Astrocyte of the spinal cord (primary cell): ENCODE measurements around the gene PTGIR.

Experiments used
- DNase-seq: peaks from one replicate; pipeline ENCODE4 v3.0.0; 2011; ENCODE audit warnings: low read depth, low spot score
- H3K4me3 ChIP-seq: 2 replicates; pipeline ENCODE4 v1.5.1; 2011; ENCODE audit warnings: low read depth, mild to moderate bottlenecking, low read length, moderate library complexity
- in situ Hi-C: cut with HindIII; loops from 2 replicates; pipeline ENCODE4 v1.10.0; 2017; ENCODE audit warnings: low sequenced_read_pairs
- TF ChIP-seq, protein P1 (sequence below): IDR thresholded peaks from 2 replicates; pipeline ENCODE4 v1.5.1; 2012; ENCODE audit warnings: low read depth, mild to moderate bottlenecking, low read length, inconsistent platforms

PTGIR gene

DNA sequence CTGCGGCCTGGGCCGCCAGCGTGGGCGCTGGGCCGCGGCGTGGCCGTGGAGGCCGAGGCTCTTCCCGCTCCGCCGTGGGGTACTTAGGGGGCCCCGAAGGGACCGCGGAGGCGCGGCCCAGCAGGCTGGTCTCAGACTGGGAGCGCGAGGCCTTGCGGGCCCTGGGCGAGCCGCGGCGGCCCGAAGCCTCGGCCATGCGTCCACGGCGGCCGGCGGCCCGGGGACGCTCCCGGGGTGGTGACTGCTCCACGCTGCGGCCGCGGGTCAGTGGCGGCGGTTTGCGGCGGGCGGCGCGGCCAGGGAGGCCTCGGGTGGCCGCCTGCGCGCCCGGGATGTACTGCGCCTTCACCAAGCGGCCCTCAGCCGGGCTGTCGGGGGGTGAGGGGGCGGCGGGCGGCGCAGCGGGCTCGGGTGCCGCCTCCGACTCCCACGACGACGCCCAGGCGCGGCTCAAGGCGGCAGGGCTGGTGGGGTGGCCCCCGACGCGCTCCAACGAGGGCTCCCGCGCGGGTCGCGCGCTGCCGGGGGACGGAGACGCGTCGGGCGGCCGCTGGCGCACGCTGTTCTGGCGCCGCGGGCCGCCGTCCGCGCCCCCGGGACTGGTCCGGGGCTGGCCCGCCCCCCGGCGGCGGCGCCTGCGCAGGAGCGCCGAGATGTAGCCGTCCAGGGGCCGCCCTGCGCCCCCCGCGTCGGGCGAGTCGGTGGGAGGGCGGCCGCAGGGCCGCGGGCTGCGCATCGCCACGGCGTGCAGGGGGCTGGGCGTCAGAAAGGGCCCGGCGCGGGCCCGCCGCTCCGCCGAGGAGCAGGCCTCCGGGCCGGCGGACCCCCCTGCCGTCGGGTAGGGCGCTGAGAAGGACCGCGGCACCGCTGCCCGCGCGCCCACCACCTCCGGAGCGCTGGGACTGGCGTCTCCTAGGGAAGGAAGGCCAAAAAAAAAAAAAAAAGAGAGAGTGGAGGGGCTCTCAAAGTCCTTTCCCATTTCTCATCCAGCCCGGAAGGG is 24.4 kb upstream of the PTGIR start:
- H3K4me3 ChIP-seq = no peak overlapping the region
- TF ChIP-seq, protein P1, sequence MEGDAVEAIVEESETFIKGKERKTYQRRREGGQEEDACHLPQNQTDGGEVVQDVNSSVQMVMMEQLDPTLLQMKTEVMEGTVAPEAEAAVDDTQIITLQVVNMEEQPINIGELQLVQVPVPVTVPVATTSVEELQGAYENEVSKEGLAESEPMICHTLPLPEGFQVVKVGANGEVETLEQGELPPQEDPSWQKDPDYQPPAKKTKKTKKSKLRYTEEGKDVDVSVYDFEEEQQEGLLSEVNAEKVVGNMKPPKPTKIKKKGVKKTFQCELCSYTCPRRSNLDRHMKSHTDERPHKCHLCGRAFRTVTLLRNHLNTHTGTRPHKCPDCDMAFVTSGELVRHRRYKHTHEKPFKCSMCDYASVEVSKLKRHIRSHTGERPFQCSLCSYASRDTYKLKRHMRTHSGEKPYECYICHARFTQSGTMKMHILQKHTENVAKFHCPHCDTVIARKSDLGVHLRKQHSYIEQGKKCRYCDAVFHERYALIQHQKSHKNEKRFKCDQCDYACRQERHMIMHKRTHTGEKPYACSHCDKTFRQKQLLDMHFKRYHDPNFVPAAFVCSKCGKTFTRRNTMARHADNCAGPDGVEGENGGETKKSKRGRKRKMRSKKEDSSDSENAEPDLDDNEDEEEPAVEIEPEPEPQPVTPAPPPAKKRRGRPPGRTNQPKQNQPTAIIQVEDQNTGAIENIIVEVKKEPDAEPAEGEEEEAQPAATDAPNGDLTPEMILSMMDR = no peak
- no peak for DNase-seq
- in situ Hi-C loops = no loop called here

DNA sequence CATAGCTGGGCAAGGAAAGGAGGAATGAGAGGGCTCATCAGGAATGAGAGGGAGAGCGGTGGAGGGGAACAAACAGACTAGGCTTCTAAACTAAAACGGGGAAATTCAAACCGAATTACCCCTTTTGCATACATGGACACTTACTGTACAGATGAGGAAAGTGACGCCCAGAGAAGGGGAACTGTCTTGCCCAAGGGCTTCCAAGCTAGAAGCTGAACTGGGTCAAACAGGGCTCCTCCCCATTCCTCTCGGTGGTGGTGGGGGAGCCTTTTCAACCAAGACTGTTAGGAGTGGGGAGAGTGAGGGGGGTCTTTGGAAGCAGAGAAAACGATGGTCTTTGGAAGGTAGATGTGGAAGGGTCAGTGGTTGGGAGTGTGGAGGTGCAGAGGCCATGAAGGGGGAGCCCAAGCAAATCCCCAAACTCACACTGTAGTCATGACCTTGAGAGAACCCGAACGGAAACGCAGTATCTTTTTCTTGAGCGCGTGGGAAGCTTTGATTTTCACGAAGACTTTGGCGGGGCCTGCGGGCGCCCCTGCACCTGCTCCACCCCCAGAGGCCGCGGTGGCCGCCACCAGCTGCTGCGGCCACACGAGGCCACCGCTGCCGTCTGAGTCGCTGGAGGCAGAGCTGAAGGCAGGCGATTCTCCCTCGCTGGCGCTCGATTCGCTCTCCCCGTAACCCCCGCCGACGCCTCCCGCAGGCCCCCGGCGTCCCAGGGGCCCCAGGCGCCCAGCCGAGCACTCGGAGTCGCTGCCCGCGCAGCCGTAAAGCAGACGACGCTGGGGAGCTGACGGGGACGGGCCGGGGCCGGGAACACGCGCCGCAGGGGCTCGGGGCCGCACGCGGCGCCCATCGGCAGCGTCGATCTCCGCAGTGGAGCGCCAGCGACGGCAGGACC is 23.4 kb upstream of the PTGIR start:
- no peak for DNase-seq
- TF ChIP-seq, protein P1 = no peak
- H3K4me3 ChIP-seq = no peak overlapping the region
- in situ Hi-C loops = no loop called here

DNA sequence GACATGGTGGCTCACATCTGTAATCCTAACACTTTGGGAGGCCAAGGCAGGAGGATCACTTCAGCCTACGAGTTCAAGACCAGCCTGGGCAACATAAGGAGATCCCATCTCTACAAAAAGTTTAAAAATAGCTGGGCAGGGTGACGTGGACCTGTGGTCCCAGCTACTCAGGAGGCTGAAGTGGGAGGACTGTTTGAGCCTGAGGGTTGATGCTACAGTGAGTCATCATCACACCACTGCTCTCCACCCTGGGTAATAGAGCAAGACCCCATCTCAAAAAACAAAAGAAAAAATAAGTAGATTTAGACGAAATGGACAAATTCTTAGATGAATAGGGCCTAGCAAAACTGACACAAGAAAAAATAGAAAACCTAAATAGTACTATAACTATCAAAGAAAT is 21.5 kb upstream of the PTGIR start:
- TF ChIP-seq, protein P1 = no peak
- DNase-seq = no peak
- H3K4me3 ChIP-seq = no peak overlapping the region
- in situ Hi-C loops = no loop called here

DNA sequence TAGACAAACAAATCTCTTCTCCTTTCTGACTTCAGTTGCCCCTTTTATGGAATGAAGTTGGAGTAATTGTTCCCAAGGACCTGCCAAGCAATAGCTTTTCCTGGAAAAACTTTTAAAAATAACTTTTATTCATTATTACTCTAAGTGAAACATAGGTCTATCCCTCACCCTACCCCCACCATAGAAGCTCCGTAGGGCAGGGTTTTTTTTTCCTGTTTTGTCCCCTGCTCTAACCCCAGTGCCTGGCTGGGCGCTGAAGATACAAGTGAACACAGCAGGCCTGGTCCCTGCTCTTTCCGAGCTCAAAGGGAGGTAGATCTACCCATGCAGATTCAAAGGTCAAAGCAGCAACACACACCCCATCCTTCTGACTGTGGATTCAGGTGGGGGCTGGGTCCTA is 19.8 kb upstream of the PTGIR start:
- in situ Hi-C loops = no loop called here
- TF ChIP-seq, protein P1 = no peak
- DNase-seq = no peak
- no peak overlapping the region for H3K4me3 ChIP-seq

DNA sequence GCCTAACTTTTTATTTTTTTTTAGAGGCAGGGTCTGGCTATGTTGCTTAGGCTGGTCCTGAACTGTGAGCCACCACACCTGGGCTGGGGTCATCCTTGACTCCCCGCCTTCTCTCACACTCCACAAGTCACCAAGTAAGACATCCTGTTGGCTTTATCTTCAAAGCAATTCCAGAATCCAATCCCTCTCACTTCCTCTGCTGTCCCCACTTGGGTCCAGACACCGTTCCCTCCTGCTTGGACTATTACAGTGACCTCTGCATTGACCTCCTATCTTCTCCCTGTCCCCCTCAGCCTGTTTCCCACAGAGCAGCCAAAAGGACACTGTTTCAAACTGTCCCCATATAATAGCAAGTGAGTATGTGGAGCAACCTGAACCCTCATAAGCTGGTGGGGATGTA is 15.8 kb upstream of the PTGIR start:
- TF ChIP-seq, protein P1 = no peak
- in situ Hi-C loops = no loop called here

DNA sequence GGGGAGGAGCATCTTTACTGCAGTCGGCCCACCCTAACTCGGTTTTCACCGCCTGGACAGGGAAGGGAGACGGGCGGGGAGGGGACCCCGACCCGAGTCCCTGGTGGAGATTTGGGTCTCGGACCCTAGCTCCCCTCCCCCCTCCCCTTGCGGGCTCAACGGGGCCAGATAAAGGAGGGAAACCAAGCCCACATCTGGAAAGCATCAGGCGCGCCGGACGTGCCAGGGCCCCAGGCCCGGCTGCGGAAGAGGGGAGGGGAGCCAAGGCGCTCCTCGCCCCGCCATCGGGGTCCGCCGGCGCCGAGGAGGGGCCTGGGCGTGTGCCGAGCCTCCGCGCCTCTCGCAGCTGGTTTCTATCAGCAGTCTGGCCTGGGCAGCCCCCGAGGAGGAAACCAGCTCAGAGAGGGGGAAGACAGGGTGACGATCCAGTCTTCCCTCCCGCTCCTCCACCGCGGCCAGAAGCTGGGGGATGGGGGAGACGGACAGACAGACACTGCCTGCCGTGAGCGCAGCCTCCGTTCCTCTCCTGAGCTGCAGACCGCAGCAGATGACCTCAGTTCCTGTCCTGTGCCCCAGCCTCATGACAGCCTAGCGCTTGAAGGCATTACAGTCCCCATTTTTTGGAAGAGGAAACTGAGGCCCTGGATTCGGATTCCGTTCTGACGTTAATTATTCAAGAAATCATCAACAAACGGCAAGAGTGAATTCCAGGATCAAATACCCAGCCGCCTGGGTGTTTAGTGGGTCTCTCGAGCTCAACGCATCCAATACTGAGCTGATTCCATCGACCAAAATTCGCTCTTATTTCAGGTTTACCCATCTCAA is 14.7 kb upstream of the PTGIR start:
- TF ChIP-seq, protein P1 = no peak

More for the DNA sequence above, 15.8 kb upstream of the PTGIR start:
- no peak overlapping the region for H3K4me3 ChIP-seq
- no peak for DNase-seq

More for the DNA sequence above, 14.7 kb upstream of the PTGIR start:
- in situ Hi-C loops = no loop called here
- H3K4me3 ChIP-seq = peak overlapping the region; percentile 41
- no peak for DNase-seq
